DOHH2 (cell line): ENCODE data around the gene AGA.

ENCODE experiments used
- H3F3A ChIP-seq: fragments of 200-600 bp; sonication (generic), shearing (Covaris generic); 2 replicates; pipeline ENCODE4 v1.6.0; 2016; ENCODE audit warnings: antibody characterized with exemption, mild to moderate bottlenecking; ENCODE audit not compliant: control insufficient read depth, insufficient read depth
- H3K27ac ChIP-seq: fragments of 200-600 bp; sonication (generic); 2 replicates; pipeline ENCODE4 v1.5.1; 2014; ENCODE audit warnings: low read depth, mild to moderate bottlenecking, low read length, moderate library complexity
- H3K27me3 ChIP-seq: fragments of 200-600 bp; sonication (generic); 2 replicates; pipeline ENCODE4 v1.6.1; 2014; ENCODE audit warnings: mild to moderate bottlenecking, low read length, mixed read lengths; ENCODE audit not compliant: control insufficient read depth
- H3K36me3 ChIP-seq: fragments of 200-600 bp; sonication (generic); 2 replicates; pipeline ENCODE4 v1.6.1; 2014; ENCODE audit warnings: mild to moderate bottlenecking, low read length, moderate library complexity, mixed read lengths; ENCODE audit not compliant: control insufficient read depth
- H3K4me1 ChIP-seq: fragments of 200-600 bp; sonication (generic); 2 replicates; pipeline ENCODE4 v1.6.1; 2014; ENCODE audit warnings: mild to moderate bottlenecking, low read length, mixed read lengths; ENCODE audit not compliant: control insufficient read depth
- H3K4me2 ChIP-seq: fragments of 200-600 bp; sonication (generic); 2 replicates; pipeline ENCODE4 v1.6.0; 2014; ENCODE audit warnings: mild to moderate bottlenecking, low read length, moderate library complexity
- H3K4me3 ChIP-seq: fragments of 200-600 bp; sonication (generic); 2 replicates; pipeline ENCODE4 v1.5.1; 2014; ENCODE audit warnings: mild to moderate bottlenecking, low read length, mixed read lengths
- H3K79me2 ChIP-seq: fragments of 200-600 bp; sonication (generic); 2 replicates; pipeline ENCODE4 v1.6.1; 2014; ENCODE audit warnings: mild to moderate bottlenecking, low read length, mixed read lengths; ENCODE audit not compliant: control insufficient read depth
- H3K9me2 ChIP-seq: fragments of 200-600 bp; sonication (generic); replicated peaks from 2 replicates; pipeline ENCODE4 v1.6.1; 2014; ENCODE audit warnings: mild to moderate bottlenecking, low read length, mixed read lengths; ENCODE audit not compliant: control insufficient read depth
- H3K9me3 ChIP-seq: fragments of 200-600 bp; sonication (generic); 2 replicates; pipeline ENCODE4 v1.6.1; 2014; ENCODE audit warnings: antibody characterized with exemption, low read length, mixed read lengths; ENCODE audit not compliant: control insufficient read depth, insufficient read depth
- H4K20me1 ChIP-seq: fragments of 200-600 bp; sonication (generic); 2 replicates; pipeline ENCODE4 v1.6.0; 2014; ENCODE audit warnings: low read depth, mild to moderate bottlenecking, antibody characterized with exemption, low read length, moderate library complexity; ENCODE audit not compliant: control insufficient read depth, insufficient read depth
- EZH2phosphoT487 ChIP-seq: fragments of 200-600 bp; sonication (generic); IDR thresholded peaks from 2 replicates; pipeline ENCODE4 v1.6.1; 2017; ENCODE audit warnings: borderline replicate concordance, mild to moderate bottlenecking, antibody characterized with exemption, low read length, moderate library complexity, mixed read lengths
- TF ChIP-seq, protein P1 (sequence below): fragments of 200-600 bp; sonication (generic); IDR thresholded peaks from one replicate; pipeline ENCODE4 v1.5.1; 2014; ENCODE audit warnings: antibody characterized with exemption, mild to moderate bottlenecking, low read depth, low read length; ENCODE audit not compliant: poor library complexity, severe bottlenecking

AGA gene

DNA sequence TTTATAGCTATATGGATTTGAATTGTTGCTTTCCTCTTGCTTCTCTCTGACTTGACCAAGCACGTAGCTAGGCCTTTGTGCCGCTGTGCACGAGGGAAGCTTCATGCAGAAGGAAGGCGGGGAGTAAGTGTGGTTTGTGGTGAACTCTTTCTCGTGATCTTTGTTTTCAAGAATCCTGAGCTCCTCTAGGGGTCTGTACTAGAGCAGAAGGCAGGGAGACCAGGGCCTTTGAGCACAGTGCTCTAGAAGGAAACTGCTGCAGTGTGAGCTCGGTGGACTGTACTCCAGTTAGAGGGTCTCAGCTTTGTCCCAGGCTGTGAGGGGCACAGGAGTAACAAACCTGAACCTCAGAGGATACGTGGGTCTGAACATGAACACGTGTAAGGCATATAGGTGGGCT, 49.0 kb downstream of the AGA start:
- Histone ChIP-seq H3K4me1 (no peaks in the 10 kb centered on the region), H3K4me2 (no peak overlapping the region), H3K79me2 (no peaks in the 10 kb centered on the region), H3K27ac (no peak overlapping the region), H4K20me1 (no peaks in the 10 kb centered on the region), H3K9me2 (no peaks in the 10 kb centered on the region), H3K27me3 (peaks cover 11% of the 10 kb centered on the region; the same call in 1 of the 2 replicates), H3F3A (no peaks in the 10 kb centered on the region), H3K9me3 (no peaks in the 10 kb centered on the region), H3K36me3 (no peaks in the 10 kb centered on the region), H3K4me3 (no peak overlapping the region)
- TF ChIP-seq EZH2phosphoT487 = no peak
- TF ChIP-seq, protein P1, sequence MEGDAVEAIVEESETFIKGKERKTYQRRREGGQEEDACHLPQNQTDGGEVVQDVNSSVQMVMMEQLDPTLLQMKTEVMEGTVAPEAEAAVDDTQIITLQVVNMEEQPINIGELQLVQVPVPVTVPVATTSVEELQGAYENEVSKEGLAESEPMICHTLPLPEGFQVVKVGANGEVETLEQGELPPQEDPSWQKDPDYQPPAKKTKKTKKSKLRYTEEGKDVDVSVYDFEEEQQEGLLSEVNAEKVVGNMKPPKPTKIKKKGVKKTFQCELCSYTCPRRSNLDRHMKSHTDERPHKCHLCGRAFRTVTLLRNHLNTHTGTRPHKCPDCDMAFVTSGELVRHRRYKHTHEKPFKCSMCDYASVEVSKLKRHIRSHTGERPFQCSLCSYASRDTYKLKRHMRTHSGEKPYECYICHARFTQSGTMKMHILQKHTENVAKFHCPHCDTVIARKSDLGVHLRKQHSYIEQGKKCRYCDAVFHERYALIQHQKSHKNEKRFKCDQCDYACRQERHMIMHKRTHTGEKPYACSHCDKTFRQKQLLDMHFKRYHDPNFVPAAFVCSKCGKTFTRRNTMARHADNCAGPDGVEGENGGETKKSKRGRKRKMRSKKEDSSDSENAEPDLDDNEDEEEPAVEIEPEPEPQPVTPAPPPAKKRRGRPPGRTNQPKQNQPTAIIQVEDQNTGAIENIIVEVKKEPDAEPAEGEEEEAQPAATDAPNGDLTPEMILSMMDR = no peak

DNA sequence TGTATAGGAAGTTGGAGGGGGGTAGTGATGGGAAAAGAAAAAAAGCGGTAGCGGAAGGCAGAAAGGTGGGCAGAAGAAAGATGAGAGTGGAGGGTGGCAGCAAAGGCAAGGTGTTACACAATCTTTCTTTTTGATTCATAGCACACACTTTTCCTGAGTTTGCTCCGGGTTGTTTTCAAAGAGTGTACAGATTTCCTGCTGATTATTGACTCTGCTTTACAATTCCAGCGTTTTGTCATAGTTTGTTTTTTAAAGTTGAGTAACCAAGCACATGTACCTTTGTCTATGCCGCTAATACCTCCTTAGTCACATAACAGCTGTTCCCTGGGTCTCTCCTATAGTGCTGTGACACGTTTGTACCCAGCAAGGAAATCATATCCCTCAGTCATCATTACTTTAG, 50.3 kb downstream of the AGA start:
- Histone ChIP-seq H3K27me3 (peaks cover 11% of the 10 kb centered on the region; the same call in 1 of the 2 replicates), H4K20me1 (no peaks in the 10 kb centered on the region), H3K36me3 (no peaks in the 10 kb centered on the region), H3K9me2 (no peaks in the 10 kb centered on the region), H3K9me3 (no peaks in the 10 kb centered on the region), H3K27ac (no peak overlapping the region), H3F3A (no peaks in the 10 kb centered on the region), H3K79me2 (no peaks in the 10 kb centered on the region), H3K4me1 (no peaks in the 10 kb centered on the region), H3K4me3 (no peak overlapping the region), H3K4me2 (no peak overlapping the region)
- TF ChIP-seq, protein P1 = no peak

DNA sequence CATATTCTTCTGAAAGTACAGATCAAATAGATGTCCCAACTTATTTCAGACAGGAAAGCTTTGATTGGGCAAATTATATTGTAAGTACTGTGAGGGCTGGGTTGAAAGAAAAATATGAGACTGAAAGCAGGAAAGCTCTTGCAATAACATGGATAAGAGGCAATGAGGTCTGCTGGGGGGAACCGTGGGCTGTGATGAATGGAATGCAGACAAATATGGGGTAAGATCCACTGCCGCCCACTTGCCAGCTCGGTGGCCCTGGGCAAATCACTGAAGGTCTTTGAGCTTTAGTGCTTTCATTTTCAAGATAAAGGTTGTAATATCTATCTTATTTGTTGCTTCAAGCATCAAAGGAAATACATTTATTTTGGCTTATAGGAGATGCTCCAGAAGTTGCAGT, 51.0 kb downstream of the AGA start:
- no peak overlapping the region for H3K4me2 ChIP-seq
- H3K36me3 ChIP-seq = no peaks in the 10 kb centered on the region
- no peak overlapping the region for H3K27ac ChIP-seq
- H3K9me2 ChIP-seq = no peaks in the 10 kb centered on the region
- no peaks in the 10 kb centered on the region for H3K79me2 ChIP-seq
- TF ChIP-seq EZH2phosphoT487 = no peak
- TF ChIP-seq, protein P1 = no peak
- peaks cover 11% of the 10 kb centered on the region; the same call in 1 of the 2 replicates for H3K27me3 ChIP-seq
- H3K4me1 ChIP-seq = no peaks in the 10 kb centered on the region
- no peak overlapping the region for H3K4me3 ChIP-seq
- H4K20me1 ChIP-seq = no peaks in the 10 kb centered on the region
- no peaks in the 10 kb centered on the region for H3K9me3 ChIP-seq
- no peaks in the 10 kb centered on the region for H3F3A ChIP-seq
